T-helper 2 cell treated with Interferon-gamma antibody and Interleukin-4, amounts not matched to agents 100 ng/mL and 5 ng/mL, for 36 hours (primary cell): ENCODE measurements around the gene GLRX. TPM values are rescaled to one million over a fixed set of nuclear protein-coding genes. Genes with fewer than 3 reads are reported as not detected.

Experiments
- intact Hi-C: fragments of 100-400 bp; cut with micrococcal nuclease; formaldehyde crosslinking; loops from one replicate; pipeline ENCODE4 v1.15.1; 2023
- total RNA-seq: library from RNA; stranded (reverse); gene quantifications from 2 replicates; pipeline ENCODE4 v1.2.3, GENCODE V29; 2022

Gene GLRX
- total RNA-seq, 1 donor from 2014 or later: 49.6 TPM

GRCh38 chr5:95784514-95785302 lies 37.8 kb downstream of the GLRX start:
- intact Hi-C loops: loop anchor here (1.0 to 10.0 kb wide), 3 partner anchors 22 to 553 kb away; partner anchors contain the start of gene ELL2

GRCh38 chr5:95783661-95784060 lies 38.9 kb downstream of the GLRX start:
- intact Hi-C loops: loop anchor here (1.0 to 10.0 kb wide), 3 partner anchors 23 to 554 kb away; partner anchors contain the start of gene ELL2

- intact Hi-C loops: loop anchor here (5.0 to 10.0 kb wide), 2 partner anchors 183 to 555 kb away; partner anchors contain the start of gene ELL2
These were observed 40.3 kb downstream of the GLRX start for GRCh38 chr5:95782181-95782580.

- intact Hi-C loops: loop anchor here (1.0 to 10.0 kb wide), 8 partner anchors 20 to 556 kb away; partner anchors contain the start of genes ELL2 and GLRX
These were observed 41.4 kb downstream of the GLRX start for GRCh38 chr5:95781101-95781583.

- intact Hi-C loops: loop anchor here (2.0 to 10.0 kb wide), 3 partner anchors 20 to 557 kb away; partner anchors contain the start of gene ELL2
These were observed 41.9 kb downstream of the GLRX start for GRCh38 chr5:95780597-95780996.

- intact Hi-C loops: loop anchor here (2.0 to 10.0 kb wide), 3 partner anchors 19 to 558 kb away; partner anchors contain the start of gene ELL2
These were observed 42.9 kb downstream of the GLRX start for GRCh38 chr5:95779611-95780010.

GRCh38 chr5:95778713-95779436 lies 43.7 kb downstream of the GLRX start:
- intact Hi-C loops: no loop called here

GRCh38 chr5:95777441-95777840 lies 45.1 kb downstream of the GLRX start:
- intact Hi-C loops: no loop called here

- intact Hi-C loops: no loop called here
These were observed 49.0 kb downstream of the GLRX start for GRCh38 chr5:95773335-95774059.

GRCh38 chr5:95771892-95772291 lies 50.6 kb downstream of the GLRX start:
- intact Hi-C loops: no loop called here

- intact Hi-C loops: no loop called here
These were observed 51.5 kb downstream of the GLRX start for GRCh38 chr5:95770830-95771708.

- intact Hi-C loops: loop anchor here (10.0 kb wide), 1 partner anchor 54 kb away; no protein-coding TSS in a partner anchor
These were observed 53.8 kb downstream of the GLRX start for GRCh38 chr5:95768731-95769130.

GRCh38 chr5:95763941-95764340 lies 58.6 kb downstream of the GLRX start:
- intact Hi-C loops: loop anchor here (5.0 to 10.0 kb wide), 3 partner anchors 49 to 117 kb away; partner anchors contain the start of gene RFESD

Other genes starting within 250 kb of the GLRX start
- 0.30 and 0.48 TPM in 2 replicates for gene GPR150, start 202.6 kb downstream of the GLRX start, total RNA-seq
- 4.7 and 4.9 TPM in 2 replicates for gene RFESD, start 175.9 kb downstream of the GLRX start, total RNA-seq
- gene SPATA9, start 139.7 kb downstream of the GLRX start, total RNA-seq: not detected in 2 replicates
- 0.41 and 0.59 TPM in 2 replicates for gene RHOBTB3, start 91.4 kb downstream of the GLRX start, total RNA-seq
- 29.0 and 31.7 TPM in 2 replicates for gene ELL2, start 139.1 kb upstream of the GLRX start, total RNA-seq